ENCODE data around the gene LPP.

DNA sequence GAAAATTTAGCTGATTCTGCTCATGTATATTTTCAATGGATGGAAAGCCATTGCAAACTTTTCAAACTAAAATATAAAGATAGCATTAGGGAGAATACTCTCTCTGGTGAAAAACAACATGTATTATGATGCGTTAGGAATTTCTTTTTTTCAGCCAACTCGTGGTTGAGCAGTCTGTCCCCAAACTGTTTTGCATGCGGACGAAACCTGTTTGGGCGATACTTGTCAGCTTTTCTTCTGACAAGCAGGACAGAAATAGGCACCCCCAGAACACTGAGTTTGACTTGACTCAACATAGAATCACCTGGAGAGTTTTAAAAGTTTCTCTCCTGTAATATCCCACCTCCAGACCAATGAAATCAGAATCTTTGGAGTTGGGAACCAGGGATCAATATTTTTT, 600.3 kb downstream of the LPP start:
- TF ChIP-seq, protein P1, sequence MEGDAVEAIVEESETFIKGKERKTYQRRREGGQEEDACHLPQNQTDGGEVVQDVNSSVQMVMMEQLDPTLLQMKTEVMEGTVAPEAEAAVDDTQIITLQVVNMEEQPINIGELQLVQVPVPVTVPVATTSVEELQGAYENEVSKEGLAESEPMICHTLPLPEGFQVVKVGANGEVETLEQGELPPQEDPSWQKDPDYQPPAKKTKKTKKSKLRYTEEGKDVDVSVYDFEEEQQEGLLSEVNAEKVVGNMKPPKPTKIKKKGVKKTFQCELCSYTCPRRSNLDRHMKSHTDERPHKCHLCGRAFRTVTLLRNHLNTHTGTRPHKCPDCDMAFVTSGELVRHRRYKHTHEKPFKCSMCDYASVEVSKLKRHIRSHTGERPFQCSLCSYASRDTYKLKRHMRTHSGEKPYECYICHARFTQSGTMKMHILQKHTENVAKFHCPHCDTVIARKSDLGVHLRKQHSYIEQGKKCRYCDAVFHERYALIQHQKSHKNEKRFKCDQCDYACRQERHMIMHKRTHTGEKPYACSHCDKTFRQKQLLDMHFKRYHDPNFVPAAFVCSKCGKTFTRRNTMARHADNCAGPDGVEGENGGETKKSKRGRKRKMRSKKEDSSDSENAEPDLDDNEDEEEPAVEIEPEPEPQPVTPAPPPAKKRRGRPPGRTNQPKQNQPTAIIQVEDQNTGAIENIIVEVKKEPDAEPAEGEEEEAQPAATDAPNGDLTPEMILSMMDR (IDR thresholded peaks at IDR 0.05): no peak
- no peak for TF ChIP-seq POLR2A (IDR thresholded peaks at IDR 0.05)
- TF ChIP-seq EP300 (IDR thresholded peaks at IDR 0.05): no peak

Data from ovary (tissue), 3 donors.